NCI-H146 (cell line): ENCODE results near the gene E2F3.
A peak's percentile ranks its signal among the peaks of the same experiment; 100 is the strongest.

Experiments used
- DNase-seq: peaks from one replicate; lab custom pipeline; 2025; lab: John Stamatoyannopoulos, UW

The E2F3 gene

GRCh38 chr6:20402342-20403069 is 827 bp downstream of the E2F3 start:
- peak; percentile 53 for DNase-seq

- peak; percentile 86 for DNase-seq
Observed at GRCh38 chr6:20403070-20403765, 1.5 kb downstream of the E2F3 start.

DNA sequence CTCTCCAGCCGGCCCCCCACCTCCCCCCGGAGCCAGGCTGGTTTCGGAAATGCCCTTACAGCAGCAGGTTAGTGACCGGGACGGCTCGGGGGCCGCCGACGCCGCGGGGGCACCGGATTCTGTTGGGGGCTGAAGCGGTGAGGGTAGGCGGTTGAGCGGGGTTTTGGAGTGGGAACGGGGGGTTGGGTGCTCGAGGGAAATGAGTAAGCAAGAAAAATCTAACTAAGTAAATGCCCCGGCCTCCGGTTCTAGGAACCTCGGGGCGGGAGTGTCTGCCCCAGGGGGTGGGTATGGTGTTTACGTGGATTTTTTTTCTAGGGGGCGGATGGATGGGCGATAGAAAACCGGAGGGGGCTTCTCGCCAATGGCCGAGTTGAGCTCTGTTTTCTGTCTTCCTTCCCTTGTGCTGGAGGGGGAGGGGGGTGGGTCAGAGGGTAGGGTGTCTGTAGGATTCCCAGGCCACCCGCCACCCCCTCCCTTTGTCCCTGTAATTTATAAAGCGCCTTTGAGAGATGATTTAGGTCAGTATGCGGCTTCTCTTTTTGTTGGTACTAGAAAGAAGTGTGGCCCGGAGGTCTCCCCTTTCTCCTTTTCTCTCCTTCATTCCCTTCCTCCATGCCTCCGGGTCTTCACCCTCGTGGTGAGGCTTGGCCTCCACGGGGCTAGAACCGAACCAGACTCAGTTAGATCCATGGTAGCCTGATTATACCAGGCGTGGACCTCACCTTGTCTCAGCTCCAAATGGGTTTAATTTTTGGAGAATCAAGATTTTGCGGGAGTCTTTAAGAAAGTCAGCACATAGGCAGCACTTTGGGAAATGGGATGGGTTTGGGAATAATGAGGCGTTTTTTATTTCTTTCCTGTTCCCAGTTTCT is 2.3 kb downstream of the E2F3 start:
- DNase-seq, result peak; percentile 58

DNA sequence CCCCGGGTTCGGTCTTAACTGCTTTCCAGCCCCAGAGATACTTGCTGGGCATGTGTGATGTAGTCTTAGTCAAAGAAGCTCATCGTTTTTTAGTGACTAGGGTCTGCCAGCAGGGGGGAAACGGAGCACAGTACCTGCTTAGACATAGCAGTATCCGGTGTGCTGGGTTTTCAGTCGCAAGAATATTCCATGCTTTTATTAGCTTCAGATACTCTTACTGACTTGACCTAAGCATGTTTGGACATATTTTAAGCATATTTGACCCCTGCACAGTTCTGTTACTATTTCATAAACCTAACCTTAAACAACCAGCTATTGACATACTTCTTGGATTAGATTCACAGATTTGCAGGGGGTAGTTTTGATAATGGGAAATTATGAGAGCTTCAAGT is 3.0 kb downstream of the E2F3 start:
- peak; percentile 65 for DNase-seq

DNA sequence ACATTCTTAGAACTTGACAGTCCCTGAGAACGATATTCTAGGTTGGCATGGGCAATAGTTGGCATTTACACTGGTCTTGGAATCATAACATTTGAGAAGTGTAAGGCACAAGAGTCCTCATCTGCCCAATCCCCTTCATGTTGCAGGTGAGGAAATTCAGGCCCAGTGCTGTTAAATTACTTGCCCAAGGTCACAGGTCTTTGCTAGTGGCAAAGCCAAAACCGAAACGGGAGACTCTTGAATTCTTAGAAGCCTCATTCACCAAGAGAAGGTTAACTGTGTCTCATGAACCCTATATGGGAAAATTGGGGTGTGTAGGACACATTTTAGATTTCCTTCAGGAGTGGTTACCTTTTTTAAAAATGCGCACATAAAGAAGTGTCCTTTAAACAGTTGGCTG is 7.2 kb downstream of the E2F3 start:
- no peak for DNase-seq

DNA sequence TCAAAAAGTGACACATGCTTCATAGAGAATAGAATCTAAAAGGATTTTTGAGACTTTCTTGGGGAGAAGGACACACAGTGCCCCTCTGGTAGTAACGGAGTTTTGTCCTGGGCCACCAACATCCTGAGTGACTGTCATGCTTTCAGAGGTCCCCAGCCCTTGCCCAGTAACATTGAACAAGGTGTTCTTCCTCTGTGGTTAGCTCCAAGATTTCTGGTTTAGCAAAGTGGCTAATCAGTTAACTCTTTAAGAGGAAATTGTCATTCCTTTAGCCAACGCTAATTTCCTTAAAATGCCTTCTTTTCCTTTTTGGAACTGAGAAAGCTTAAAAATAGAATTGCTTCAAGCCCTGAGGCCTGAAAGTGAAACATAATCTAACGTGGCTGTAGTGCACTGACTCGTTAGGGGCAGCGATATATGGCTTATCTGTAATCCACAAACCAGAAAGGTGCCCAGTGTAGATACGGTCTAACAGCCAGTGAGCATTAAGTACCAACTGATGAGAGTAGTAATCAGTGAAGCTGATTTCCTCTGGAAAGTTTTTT is 7.8 kb downstream of the E2F3 start:
- no peak for DNase-seq

DNA sequence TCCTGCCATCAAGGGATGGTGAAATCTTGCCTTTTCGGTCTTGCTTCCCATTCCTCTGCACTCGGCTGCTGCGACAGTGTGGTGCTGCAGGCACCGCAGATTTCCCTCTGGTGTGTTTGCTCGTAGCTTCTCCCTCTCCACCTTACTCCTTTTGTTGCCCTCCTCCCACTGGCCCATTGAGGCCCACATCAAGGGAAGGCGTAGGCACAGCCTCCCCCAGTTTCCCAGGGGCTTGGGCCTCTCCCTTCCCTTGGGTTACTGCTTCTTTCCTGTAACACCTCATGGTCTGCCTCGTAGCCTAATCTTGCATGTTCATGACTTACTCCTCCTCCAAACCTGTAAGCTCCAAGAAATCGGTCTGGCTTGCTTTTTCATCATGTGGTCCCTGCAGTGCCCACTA is 9.9 kb downstream of the E2F3 start:
- DNase-seq, result no peak

DNA sequence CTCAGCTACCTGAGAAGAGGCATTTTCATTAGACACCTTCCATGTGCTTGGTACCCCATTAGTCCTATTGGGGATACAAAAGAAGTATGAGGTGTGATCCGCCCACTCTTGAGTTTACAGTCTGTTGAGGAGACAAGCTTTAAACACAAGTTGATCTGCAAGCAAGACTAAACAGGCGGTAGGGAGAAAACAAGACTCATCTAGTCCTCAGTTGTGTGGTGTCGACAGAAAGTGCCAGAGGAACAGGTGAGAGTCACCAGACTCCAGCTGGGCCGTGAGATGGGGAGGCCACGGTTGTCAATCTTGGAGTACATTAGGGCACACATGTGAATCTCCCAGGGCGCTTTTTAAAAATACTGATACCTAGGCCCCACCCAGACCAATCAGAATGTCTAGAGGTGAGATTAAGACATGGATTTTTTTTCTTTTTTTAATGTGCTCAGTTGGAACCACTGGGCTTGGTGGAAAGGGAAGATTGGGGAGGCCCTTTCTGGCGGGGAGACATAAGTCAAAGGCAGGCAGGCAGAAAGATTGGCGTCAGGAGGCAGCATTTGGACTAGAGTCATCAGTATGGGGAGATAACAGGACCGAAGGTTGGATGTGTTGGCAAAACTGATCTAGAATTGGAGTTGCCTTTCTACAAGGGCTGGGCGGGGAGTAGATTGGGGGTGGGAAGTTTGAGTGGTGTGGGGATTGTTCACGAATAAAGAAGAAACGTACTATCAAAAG is 10.4 kb downstream of the E2F3 start:
- DNase-seq, result no peak

DNA sequence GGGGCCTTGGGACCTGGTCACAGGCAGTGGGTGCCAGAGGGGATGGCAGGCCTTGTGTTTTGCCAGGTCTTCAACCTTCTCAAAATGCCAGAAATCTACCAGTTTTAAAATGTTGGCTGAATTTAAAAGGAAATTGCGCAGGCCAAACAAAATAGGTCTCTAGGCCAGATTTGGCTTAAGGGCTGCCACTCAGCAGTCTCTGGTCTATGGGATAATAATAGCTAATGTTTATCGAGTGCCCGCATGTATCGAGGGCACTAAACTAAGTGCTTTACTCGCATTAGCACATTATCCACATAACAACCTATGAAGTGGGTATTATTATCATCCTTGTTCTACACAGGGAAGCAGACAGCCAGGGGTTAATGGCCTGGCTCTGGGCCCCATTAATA is 11.0 kb downstream of the E2F3 start:
- DNase-seq, result no peak

DNA sequence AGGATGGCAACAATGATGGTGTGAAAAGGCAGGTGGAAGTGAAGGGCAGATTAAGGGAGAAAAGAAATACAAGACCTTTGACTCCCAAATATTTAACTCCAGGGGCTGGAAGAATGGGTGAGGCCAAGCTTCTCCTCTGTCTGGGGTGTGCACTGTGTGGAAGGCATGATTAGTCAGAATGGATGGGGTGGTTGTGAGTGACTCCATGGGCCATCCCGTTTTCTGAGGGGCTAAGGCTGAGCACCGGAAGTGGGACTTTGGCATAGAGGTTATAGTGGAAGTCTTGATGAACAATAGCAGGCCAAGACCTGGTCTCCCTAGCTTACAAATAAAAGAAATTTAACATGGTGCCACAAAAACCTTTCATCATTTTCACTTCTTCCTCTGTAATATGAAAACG is 12.1 kb downstream of the E2F3 start:
- DNase-seq, result no peak

- DNase-seq, result no peak
Observed at GRCh38 chr6:20414711-20415110, 13.0 kb downstream of the E2F3 start.

DNA sequence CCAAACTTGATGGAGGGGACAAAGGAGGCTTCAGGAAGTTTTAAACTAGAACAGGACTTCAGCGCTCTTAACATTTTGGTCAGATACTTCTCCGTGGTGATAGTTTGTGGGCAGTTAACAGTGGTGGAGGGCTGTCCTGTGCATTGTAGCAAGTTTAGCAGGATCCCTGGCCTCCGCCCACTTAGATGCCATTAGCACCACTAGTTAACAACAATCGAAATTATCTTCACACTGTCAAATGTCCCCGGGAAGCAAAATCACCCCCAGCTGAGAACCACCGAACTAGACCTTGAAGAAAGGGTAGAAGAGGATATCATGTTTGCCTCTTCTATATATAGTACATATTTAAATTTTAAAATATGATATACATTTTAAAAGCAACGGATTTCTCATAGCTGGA is 13.6 kb downstream of the E2F3 start:
- no peak for DNase-seq

DNA sequence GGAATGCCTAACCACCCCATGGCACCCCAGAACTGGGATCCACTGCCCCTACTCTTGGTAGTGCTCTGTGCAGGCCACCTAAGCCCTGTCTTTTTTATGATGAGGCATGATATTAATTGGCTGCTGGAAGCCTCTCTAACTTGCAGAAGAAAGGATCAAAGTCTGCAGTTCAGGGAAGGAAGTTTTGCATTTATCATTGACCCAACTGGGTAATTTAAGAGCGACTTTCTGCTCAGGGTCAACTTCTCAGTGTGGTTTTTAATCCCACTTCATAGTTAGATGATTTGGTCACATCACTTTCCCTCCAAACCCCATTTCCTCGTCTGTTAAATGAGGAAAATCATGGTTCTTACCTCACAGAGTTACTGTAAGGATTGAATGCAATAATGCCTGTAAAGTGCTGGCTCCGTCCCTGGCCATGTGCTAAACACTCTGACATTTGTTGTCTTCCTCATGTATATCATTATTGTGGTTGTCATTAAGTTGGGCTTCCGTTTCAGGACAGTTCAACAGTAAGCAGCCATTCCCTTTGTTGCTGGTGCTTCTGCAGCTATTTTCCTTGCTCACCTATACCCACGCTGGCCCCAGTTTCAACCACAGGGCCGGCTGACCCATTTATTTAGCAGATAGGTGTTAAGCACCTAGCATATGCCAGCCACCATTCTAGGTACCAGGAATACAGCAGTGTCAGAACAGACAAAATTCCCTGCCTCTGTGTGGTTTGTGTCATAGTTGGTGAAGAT is 14.2 kb downstream of the E2F3 start:
- no peak for DNase-seq

GRCh38 chr6:20416567-20417345 is 15.1 kb downstream of the E2F3 start:
- DNase-seq, result no peak

GRCh38 chr6:20417819-20418218 is 16.1 kb downstream of the E2F3 start:
- no peak for DNase-seq

- no peak for DNase-seq
Observed at GRCh38 chr6:20426177-20427082, 24.8 kb downstream of the E2F3 start.

DNA sequence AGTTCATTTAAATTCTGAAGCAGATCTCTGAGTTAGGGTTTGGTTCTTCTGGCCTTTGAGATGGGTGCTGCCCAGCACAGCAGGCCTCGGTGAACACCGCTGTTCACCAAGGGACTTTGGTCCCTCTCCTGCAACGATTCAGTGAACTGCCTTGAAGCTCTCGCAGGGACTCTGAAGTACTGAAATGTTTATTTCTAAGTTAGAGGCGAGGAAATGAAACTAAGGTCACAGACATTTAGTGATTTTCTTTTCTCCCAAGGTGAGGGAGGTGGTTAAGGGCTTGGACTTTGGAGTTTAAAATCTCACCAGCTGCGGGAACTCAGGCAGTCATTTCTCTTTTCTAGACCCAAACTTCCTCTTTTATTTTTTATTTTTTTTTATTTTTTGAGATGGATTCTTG is 26.2 kb downstream of the E2F3 start:
- DNase-seq, result no peak

GRCh38 chr6:20432692-20433091 is 31.0 kb downstream of the E2F3 start:
- DNase-seq, result no peak

DNA sequence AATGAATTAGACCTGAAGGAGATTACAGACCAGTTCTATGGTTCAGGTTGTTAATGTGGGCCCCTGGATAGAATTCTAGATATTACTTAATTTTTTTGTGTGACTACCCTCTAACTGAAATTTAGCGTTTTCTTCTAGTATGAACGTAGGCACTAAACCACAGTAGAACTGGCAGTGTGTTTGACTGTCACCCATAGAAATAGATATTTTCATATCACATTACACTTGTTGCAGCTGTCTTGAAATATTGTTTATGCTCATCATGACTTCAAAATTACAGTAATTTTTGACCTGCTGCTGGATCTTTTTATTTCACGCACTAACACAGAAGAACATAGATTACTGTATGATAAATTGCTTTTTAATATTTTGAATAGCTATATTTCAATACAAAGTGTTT is 31.6 kb downstream of the E2F3 start:
- DNase-seq, result no peak
